ENCODE measurements around the gene SH3PXD2B. TPM values are rescaled to one million over a fixed set of nuclear protein-coding genes. Genes with fewer than 3 reads are reported as not detected.

Gene SH3PXD2B
- total RNA-seq, 1 donor from 2014 or later = 74.1 TPM

DNA sequence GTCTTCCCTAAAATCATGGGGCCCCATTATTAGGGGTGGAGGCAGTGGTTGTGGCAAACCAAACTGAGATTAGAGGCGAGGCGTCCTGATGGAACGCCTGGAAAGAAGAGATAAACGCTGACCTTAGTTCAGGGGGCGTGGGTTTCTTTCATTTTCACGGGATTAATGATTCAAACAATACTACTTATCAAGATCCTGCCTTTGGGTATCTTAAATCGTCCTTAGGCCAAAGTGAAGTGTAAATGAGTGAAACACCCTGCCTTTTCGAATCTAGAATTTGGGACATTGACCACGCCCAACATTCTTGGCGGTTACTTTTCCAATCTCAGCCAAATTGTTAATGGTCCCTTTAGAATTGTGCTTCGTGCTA, 169.7 kb downstream of the SH3PXD2B start:
- peaks cover 13% of the 10 kb centered on the region for H3K27me3 Mint-ChIP-seq (ENCODE audit: unreplicated experiment)
- TF ChIP-seq, protein P1, sequence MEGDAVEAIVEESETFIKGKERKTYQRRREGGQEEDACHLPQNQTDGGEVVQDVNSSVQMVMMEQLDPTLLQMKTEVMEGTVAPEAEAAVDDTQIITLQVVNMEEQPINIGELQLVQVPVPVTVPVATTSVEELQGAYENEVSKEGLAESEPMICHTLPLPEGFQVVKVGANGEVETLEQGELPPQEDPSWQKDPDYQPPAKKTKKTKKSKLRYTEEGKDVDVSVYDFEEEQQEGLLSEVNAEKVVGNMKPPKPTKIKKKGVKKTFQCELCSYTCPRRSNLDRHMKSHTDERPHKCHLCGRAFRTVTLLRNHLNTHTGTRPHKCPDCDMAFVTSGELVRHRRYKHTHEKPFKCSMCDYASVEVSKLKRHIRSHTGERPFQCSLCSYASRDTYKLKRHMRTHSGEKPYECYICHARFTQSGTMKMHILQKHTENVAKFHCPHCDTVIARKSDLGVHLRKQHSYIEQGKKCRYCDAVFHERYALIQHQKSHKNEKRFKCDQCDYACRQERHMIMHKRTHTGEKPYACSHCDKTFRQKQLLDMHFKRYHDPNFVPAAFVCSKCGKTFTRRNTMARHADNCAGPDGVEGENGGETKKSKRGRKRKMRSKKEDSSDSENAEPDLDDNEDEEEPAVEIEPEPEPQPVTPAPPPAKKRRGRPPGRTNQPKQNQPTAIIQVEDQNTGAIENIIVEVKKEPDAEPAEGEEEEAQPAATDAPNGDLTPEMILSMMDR (IDR thresholded peaks at IDR 0.05; ENCODE audit: unreplicated experiment) = no peak
- no peak for DNase-seq (ENCODE audit: low spot score)
- H3K4me1 Mint-ChIP-seq (ENCODE audit: unreplicated experiment) = peaks cover 6% of the 10 kb centered on the region
- H3K9me3 Mint-ChIP-seq (ENCODE audit: unreplicated experiment) = no peaks in the 10 kb centered on the region
- peak overlapping the region; percentile 72 for H3K27ac Mint-ChIP-seq (ENCODE audit: unreplicated experiment)
- no peaks in the 10 kb centered on the region for H3K36me3 Mint-ChIP-seq (ENCODE audit: low read depth, unreplicated experiment)
- H3K4me3 Mint-ChIP-seq (ENCODE audit: unreplicated experiment) = peak overlapping the region; percentile 92

DNA sequence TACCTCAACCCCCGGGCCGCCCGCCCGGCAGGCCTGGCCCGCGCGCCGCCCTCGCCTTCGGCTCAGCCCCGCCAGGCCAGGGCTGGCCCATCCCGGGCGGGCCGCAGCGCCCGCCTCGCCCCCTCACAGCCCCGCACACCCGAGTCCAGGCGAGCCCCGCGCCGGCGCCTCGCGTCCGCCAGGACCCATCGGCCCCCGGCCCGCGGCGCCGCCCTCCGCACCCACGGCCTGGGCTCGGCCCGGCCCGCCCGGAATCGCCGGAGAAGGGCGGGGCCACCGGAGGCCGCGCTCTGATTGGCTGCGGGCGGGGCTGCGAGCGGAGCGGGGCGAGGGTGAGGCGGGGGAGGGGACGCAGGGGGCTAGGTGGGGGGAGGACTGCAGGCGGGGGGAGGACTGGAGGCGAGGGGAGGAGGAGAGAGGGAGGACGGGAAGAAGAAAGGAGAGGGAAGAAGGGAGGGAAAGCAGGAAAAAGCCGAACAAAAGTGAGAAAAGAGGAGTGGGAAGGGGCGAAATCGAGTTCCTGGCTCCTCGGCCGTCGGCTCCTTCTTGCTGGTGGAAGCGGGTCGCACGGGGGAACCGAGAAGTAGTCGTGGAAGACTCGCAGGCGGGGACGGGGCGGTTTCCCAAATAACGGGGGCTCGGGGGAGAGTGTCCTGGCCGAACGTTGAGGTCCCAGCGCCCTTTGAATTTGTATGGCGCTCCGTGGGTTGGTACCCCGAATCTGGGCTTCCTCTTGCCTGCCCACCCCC, 170.3 kb downstream of the SH3PXD2B start:
- TF ChIP-seq, protein P1 (IDR thresholded peaks at IDR 0.05; ENCODE audit: unreplicated experiment) = no peak
- Mint-ChIP-seq H3K4me3 (ENCODE audit: unreplicated experiment) (peak overlapping the region; percentile 92), H3K4me1 (ENCODE audit: unreplicated experiment) (peaks cover 6% of the 10 kb centered on the region), H3K27ac (ENCODE audit: unreplicated experiment) (peak overlapping the region; percentile 72), H3K36me3 (ENCODE audit: low read depth, unreplicated experiment) (no peaks in the 10 kb centered on the region), H3K27me3 (ENCODE audit: unreplicated experiment) (peaks cover 13% of the 10 kb centered on the region), H3K9me3 (ENCODE audit: unreplicated experiment) (no peaks in the 10 kb centered on the region)
- peak; percentile 85 for DNase-seq (ENCODE audit: low spot score)

DNA sequence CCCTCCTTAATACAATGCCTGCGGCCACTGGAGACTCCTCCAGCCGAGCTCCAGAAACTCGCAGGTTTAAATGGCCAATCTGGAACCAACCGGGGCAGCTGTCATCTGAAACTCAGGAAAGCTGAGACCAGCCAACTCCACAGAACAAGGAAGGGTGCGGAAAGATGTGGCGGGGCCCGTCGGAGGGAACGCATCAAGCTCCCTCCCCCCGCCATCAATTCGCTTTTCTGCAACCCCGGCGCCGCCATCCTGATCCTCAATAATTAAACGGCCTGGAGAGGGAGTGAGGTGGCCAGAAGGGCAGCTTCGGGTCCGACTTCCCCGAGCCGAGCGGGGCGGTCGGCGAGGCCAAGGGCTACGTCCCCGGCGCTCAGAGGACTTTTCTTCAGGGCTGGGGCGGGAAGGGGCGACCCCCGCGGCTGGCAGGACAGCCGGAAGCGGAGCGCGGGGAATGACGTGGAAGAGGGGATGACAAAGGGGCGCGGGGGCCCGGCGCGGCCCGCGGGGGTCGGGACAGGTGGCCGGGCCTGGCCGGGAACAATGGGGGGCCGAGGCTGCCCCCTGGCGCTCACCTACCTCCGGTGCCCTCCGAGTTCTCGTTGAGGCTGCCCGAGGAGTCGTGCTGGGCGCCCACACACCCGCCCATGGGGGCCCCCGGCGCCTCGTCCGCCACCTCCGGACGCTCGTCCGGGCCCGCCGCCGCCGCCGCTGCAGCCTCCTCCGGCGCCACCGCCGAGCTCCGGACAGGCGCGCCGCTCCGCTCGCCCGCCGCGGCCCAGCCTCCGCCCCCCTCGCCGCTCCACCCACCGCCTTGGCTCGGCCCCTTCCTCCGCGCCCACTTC, 171.1 kb downstream of the SH3PXD2B start, which contains the start of gene UBTD2:
TSS of gene UBTD2 (minus strand) at position 745 of the 842 bp plus-strand sequence. CDS start at position 646, 99 bp downstream.
- H3K4me3 Mint-ChIP-seq (ENCODE audit: unreplicated experiment) = peak within 1 kb of the TSS; percentile 97
- DNase-seq (ENCODE audit: low spot score) = peak; percentile 82
- TF ChIP-seq, protein P1 (IDR thresholded peaks at IDR 0.05; ENCODE audit: unreplicated experiment) = peak; percentile 74
- H3K27ac Mint-ChIP-seq (ENCODE audit: unreplicated experiment) = peak within 1 kb of the TSS; percentile 95
- H3K27me3 Mint-ChIP-seq (ENCODE audit: unreplicated experiment) = peaks cover 13% of the 10 kb centered on the region
- no peaks in the 10 kb centered on the region for H3K9me3 Mint-ChIP-seq (ENCODE audit: unreplicated experiment)
- H3K4me1 Mint-ChIP-seq (ENCODE audit: unreplicated experiment) = peaks cover 6% of the 10 kb centered on the region
- no peaks in the 10 kb centered on the region for H3K36me3 Mint-ChIP-seq (ENCODE audit: low read depth, unreplicated experiment)

DNA sequence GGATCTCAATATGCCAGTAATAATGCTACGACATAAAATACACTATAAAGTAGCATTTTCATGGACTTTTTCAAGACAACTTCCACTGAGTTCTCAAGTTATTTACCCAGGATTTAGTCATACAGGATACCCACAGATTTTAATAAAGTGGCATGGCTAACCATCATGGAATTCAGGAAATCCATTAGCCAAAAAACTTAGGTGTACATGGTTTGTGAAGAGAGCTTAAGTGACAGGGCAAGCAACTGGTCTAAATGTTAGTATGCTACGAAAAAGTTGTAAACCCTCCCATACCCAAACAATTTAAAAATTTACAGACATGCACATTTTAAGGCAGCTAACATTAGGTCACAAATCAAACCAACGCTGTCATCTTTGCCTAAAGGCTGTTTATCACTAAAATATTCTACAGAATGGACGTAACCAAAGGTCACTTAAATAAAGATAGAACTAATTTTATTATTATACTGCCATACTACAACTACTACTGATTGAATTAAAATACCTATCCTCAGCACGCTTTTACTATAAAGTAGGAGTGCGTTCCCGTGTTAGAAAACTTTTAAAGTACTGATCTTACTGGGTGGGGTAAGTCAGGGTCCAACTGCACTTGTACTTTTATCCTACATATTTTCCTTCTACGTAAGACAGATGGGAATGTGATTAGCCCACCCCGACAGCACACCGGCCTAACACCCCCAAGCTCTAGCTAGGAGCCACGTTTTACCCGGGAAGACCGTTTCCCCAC, 171.9 kb downstream of the SH3PXD2B start:
- DNase-seq (ENCODE audit: low spot score) = no peak
- TF ChIP-seq, protein P1 (IDR thresholded peaks at IDR 0.05; ENCODE audit: unreplicated experiment) = no peak
- H3K27me3 Mint-ChIP-seq (ENCODE audit: unreplicated experiment) = peaks cover 13% of the 10 kb centered on the region
- H3K9me3 Mint-ChIP-seq (ENCODE audit: unreplicated experiment) = no peaks in the 10 kb centered on the region
- H3K4me1 Mint-ChIP-seq (ENCODE audit: unreplicated experiment) = peaks cover 7% of the 10 kb centered on the region
- H3K4me3 Mint-ChIP-seq (ENCODE audit: unreplicated experiment) = peak overlapping the region; percentile 97
- peaks cover 5% of the 10 kb centered on the region for H3K36me3 Mint-ChIP-seq (ENCODE audit: low read depth, unreplicated experiment)
- H3K27ac Mint-ChIP-seq (ENCODE audit: unreplicated experiment) = peak overlapping the region; percentile 95

Measured in endothelial cell (in vitro differentiated cells).